Karpas-422 (cell line): ENCODE measurements around the gene SLC10A7. TPM values are rescaled to one million over a fixed set of nuclear protein-coding genes. Genes with fewer than 3 reads are reported as not detected.

Experiments
- DNase-seq: peaks from one replicate; pipeline ENCODE4 v3.0.0-alpha.2; 2015
- H2AFZ ChIP-seq: fragments of 200-600 bp; sonication (generic); 2 replicates; pipeline ENCODE4 v1.6.1; 2014; ENCODE audit warnings: antibody characterized with exemption, low read length, mixed read lengths
- H3K27ac ChIP-seq: fragments of 200-600 bp; sonication (generic); 2 replicates; pipeline ENCODE4 v1.5.1; 2014; ENCODE audit warnings: mild to moderate bottlenecking, low read length, moderate library complexity
- H3K27me3 ChIP-seq: fragments of 200-600 bp; sonication (generic); 2 replicates; pipeline ENCODE4 v1.6.1; 2014; ENCODE audit warnings: low read length, mixed read lengths
- H3K36me3 ChIP-seq: fragments of 200-600 bp; sonication (generic); 2 replicates; pipeline ENCODE4 v1.6.1; 2014; ENCODE audit warnings: low read length, mixed read lengths; ENCODE audit not compliant: insufficient read depth
- H3K4me1 ChIP-seq: fragments of 200-600 bp; sonication (generic); 2 replicates; pipeline ENCODE4 v1.6.1; 2014; ENCODE audit warnings: mild to moderate bottlenecking, low read length, mixed read lengths
- H3K4me2 ChIP-seq: fragments of 200-600 bp; sonication (generic); 2 replicates; pipeline ENCODE4 v1.6.1; 2014; ENCODE audit warnings: low read length, low read depth, mild to moderate bottlenecking; ENCODE audit not compliant: poor library complexity, severe bottlenecking
- H3K4me3 ChIP-seq: fragments of 200-600 bp; sonication (generic); 2 replicates; pipeline ENCODE4 v1.5.1; 2014; ENCODE audit warnings: mild to moderate bottlenecking, antibody characterized with exemption, low read length, mixed read lengths
- H3K79me2 ChIP-seq: fragments of 200-600 bp; sonication (generic); 2 replicates; pipeline ENCODE4 v1.6.1; 2014; ENCODE audit warnings: mild to moderate bottlenecking, low read length, mixed read lengths
- H3K9ac ChIP-seq: fragments of 200-600 bp; sonication (generic); 2 replicates; pipeline ENCODE4 v1.6.0; 2014; ENCODE audit warnings: low read length
- H3K9me2 ChIP-seq: fragments of 200-600 bp; sonication (generic), shearing (Covaris generic); replicated peaks from 2 replicates; pipeline ENCODE4 v1.6.0; 2014; ENCODE audit warnings: mild to moderate bottlenecking, low read length, moderate library complexity; ENCODE audit not compliant: insufficient read depth
- H3K9me3 ChIP-seq: fragments of 300-700, 200-600 bp; sonication (generic); 2 replicates; pipeline ENCODE4 v1.6.1; 2014; ENCODE audit warnings: low read length, mixed read lengths
- H4K20me1 ChIP-seq: fragments of 200-600 bp; sonication (generic); 2 replicates; pipeline ENCODE4 v1.6.1; 2014; ENCODE audit warnings: mild to moderate bottlenecking, antibody characterized with exemption, low read length, low read depth; ENCODE audit not compliant: insufficient read depth
- total RNA-seq: library from RNA; depleted of rRNA; stranded (reverse); fragments of >200 nt; shearing (Covaris generic); gene quantifications from 2 replicates; pipeline ENCODE4 v1.2.3, GENCODE V29; 2014; ENCODE audit warnings: low replicate concordance

Gene SLC10A7
- total RNA-seq, 1 experiment from 2014 or later: 26.6 TPM

- Histone ChIP-seq H3K36me3 (no peaks in the 10 kb centered on the region), H3K27me3 (no peaks in the 10 kb centered on the region), H2AFZ (no peak overlapping the region), H3K9me3 (no peaks in the 10 kb centered on the region), H3K4me3 (peak overlapping the region; percentile 2; the same call in 1 of the 2 replicates), H3K9ac (no peak overlapping the region; the same call in 1 of the 2 replicates), H3K79me2 (no peaks in the 10 kb centered on the region), H3K27ac (no peak overlapping the region), H4K20me1 (peaks cover 8% of the 10 kb centered on the region; the same call in 1 of the 2 replicates), H3K4me1 (no peaks in the 10 kb centered on the region), H3K9me2 (no peaks in the 10 kb centered on the region), H3K4me2 (peak overlapping the region; percentile 25)
- peak; percentile 44 for DNase-seq
Measured at GRCh38 chr4:146333187-146333894, 188.4 kb downstream of the SLC10A7 start.

GRCh38 chr4:146330392-146330791 lies 191.3 kb downstream of the SLC10A7 start:
- Histone ChIP-seq H3K4me2 (no peak overlapping the region), H3K9me3 (no peaks in the 10 kb centered on the region)

GRCh38 chr4:146329050-146329716 lies 192.6 kb downstream of the SLC10A7 start:
- Histone ChIP-seq H3K4me2 (no peak overlapping the region), H3K9me2 (no peaks in the 10 kb centered on the region), H3K36me3 (no peaks in the 10 kb centered on the region), H3K4me1 (no peaks in the 10 kb centered on the region), H3K79me2 (no peaks in the 10 kb centered on the region), H3K9me3 (no peaks in the 10 kb centered on the region), H2AFZ (no peak overlapping the region), H3K27me3 (no peaks in the 10 kb centered on the region), H3K27ac (no peak overlapping the region), H4K20me1 (peaks cover 11% of the 10 kb centered on the region; the same call in 1 of the 2 replicates), H3K4me3 (no peak overlapping the region), H3K9ac (no peak overlapping the region)
- DNase-seq: no peak

More at GRCh38 chr4:146330392-146330791, 191.3 kb downstream of the SLC10A7 start:
- DNase-seq: no peak
- no peaks in the 10 kb centered on the region for H3K4me1 ChIP-seq
- H3K79me2 ChIP-seq: no peaks in the 10 kb centered on the region
- no peaks in the 10 kb centered on the region for H3K36me3 ChIP-seq
- H3K27ac ChIP-seq: no peak overlapping the region
- no peak overlapping the region for H3K9ac ChIP-seq
- no peaks in the 10 kb centered on the region for H3K27me3 ChIP-seq
- no peak overlapping the region for H2AFZ ChIP-seq
- no peak overlapping the region for H3K4me3 ChIP-seq
- no peaks in the 10 kb centered on the region for H3K9me2 ChIP-seq
- peaks cover 13% of the 10 kb centered on the region; the same call in 1 of the 2 replicates for H4K20me1 ChIP-seq

GRCh38 chr4:146327859-146328650 lies 193.7 kb downstream of the SLC10A7 start:
- Histone ChIP-seq H3K4me1 (no peaks in the 10 kb centered on the region), H3K9me3 (no peaks in the 10 kb centered on the region), H2AFZ (no peak overlapping the region), H4K20me1 (peaks cover 11% of the 10 kb centered on the region; the same call in 1 of the 2 replicates), H3K27me3 (no peaks in the 10 kb centered on the region), H3K79me2 (no peaks in the 10 kb centered on the region), H3K4me2 (no peak overlapping the region), H3K27ac (no peak overlapping the region), H3K9me2 (no peaks in the 10 kb centered on the region), H3K4me3 (no peak overlapping the region), H3K9ac (no peak overlapping the region), H3K36me3 (no peaks in the 10 kb centered on the region)
- DNase-seq: no peak

GRCh38 chr4:146318894-146319293 lies 202.8 kb downstream of the SLC10A7 start:
- no peaks in the 10 kb centered on the region for H3K79me2 ChIP-seq
- no peaks in the 10 kb centered on the region for H4K20me1 ChIP-seq
- H3K36me3 ChIP-seq: no peaks in the 10 kb centered on the region

GRCh38 chr4:146317783-146318182 lies 204.0 kb downstream of the SLC10A7 start:
- no peaks in the 10 kb centered on the region for H3K36me3 ChIP-seq
- H4K20me1 ChIP-seq: peaks cover 6% of the 10 kb centered on the region; the same call in 1 of the 2 replicates
- no peaks in the 10 kb centered on the region for H3K9me3 ChIP-seq
- no peaks in the 10 kb centered on the region for H3K79me2 ChIP-seq
- no peak overlapping the region for H3K4me3 ChIP-seq
- no peak overlapping the region for H3K4me2 ChIP-seq
- no peak overlapping the region for H3K27ac ChIP-seq
- DNase-seq: no peak
- H3K4me1 ChIP-seq: no peaks in the 10 kb centered on the region
- H3K9ac ChIP-seq: no peak overlapping the region
- H2AFZ ChIP-seq: no peak overlapping the region
- no peaks in the 10 kb centered on the region for H3K9me2 ChIP-seq
- H3K27me3 ChIP-seq: no peaks in the 10 kb centered on the region

More at GRCh38 chr4:146318894-146319293, 202.8 kb downstream of the SLC10A7 start:
- no peak overlapping the region for H3K9ac ChIP-seq
- H3K9me2 ChIP-seq: no peaks in the 10 kb centered on the region
- H3K4me3 ChIP-seq: no peak overlapping the region
- H3K4me1 ChIP-seq: no peaks in the 10 kb centered on the region
- no peak overlapping the region for H2AFZ ChIP-seq
- no peaks in the 10 kb centered on the region for H3K9me3 ChIP-seq
- no peak overlapping the region for H3K27ac ChIP-seq
- no peak overlapping the region for H3K4me2 ChIP-seq
- no peak for DNase-seq
- H3K27me3 ChIP-seq: no peaks in the 10 kb centered on the region

- no peak overlapping the region for H3K9ac ChIP-seq
- H3K9me3 ChIP-seq: no peaks in the 10 kb centered on the region
- H3K36me3 ChIP-seq: no peaks in the 10 kb centered on the region
- H2AFZ ChIP-seq: no peak overlapping the region
- DNase-seq: no peak
- no peaks in the 10 kb centered on the region for H3K4me1 ChIP-seq
- no peaks in the 10 kb centered on the region for H3K27me3 ChIP-seq
- H3K4me2 ChIP-seq: no peak overlapping the region
- H3K9me2 ChIP-seq: no peaks in the 10 kb centered on the region
- no peak overlapping the region for H3K27ac ChIP-seq
- H3K4me3 ChIP-seq: no peak overlapping the region
- H4K20me1 ChIP-seq: peaks cover 8% of the 10 kb centered on the region; the same call in 1 of the 2 replicates
- no peaks in the 10 kb centered on the region for H3K79me2 ChIP-seq
Measured at GRCh38 chr4:146315184-146315583, 206.6 kb downstream of the SLC10A7 start.
